Right kidney (tissue), 1 donor: ENCODE data around the gene PIP5KL1.

ENCODE experiments used
- DNase-seq: peaks from one replicate; pipeline ENCODE4 v3.0.0-alpha.2; 2016

The PIP5KL1 gene

DNA sequence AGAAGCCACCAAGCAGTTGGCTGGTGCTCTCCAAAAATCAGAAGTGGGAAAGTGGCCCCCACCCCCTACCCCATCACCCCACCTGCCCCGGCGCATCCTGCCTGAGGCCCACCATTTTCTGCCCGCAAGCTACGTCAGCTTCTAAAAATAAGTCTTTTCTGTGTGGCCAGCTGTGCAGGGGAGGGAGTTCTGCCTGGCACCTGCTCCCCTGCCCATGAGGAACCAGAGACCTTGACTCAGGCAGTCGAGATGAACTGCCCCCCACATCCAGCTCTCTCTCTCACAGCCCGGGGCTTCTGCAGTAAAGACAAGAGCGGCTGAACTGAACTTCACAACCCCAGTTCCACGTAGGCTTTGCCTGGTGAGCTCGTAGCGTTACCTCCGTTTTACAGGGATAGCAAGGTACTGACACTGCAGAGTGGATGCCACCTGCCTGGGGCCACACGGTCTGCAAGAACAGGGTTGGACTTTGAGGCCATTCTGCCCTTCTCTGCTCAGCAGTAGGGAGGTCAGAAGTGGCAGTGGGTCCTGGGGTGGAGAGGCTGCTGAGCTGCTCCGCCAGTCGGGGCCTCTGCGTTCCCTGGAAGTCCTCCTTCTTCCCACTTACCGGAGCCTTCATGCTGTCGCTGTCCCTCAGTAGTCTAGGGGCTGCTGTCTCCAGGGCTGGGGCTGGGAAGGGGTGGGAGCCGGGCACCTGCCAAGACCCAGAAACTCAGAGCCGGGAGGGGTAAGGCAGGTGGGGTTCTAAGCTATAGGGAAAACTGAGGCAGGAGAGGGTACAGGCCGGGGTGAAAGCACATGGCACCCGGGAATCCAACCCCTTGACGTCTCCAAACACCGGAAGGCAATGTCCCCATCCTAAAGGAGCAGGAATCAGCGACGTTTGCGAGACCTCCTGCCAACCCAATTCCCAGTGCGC, 14.5 kb downstream of the PIP5KL1 start:
- no peak for DNase-seq

DNA sequence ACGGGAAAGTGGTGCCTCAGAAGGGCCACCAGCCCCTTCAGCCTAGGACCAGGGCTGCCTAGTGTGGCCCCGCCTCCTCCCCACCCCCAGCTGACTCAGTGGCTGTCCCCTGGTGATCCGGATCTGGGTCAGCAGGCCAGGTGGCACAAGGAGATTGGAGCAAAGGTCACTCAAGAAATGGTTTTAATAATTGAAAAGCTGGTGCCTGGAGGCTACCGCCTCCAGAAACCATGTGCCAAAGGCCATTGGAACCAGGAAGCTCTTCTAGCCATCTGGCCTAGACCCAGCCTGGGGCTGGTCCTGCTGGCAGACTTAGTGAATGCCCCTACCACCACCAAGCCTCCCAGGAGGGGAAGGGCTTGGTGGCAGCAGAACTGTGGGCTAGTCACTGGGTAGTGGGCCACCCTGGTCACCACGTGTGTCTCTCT, 15.2 kb downstream of the PIP5KL1 start:
- no peak for DNase-seq

DNA sequence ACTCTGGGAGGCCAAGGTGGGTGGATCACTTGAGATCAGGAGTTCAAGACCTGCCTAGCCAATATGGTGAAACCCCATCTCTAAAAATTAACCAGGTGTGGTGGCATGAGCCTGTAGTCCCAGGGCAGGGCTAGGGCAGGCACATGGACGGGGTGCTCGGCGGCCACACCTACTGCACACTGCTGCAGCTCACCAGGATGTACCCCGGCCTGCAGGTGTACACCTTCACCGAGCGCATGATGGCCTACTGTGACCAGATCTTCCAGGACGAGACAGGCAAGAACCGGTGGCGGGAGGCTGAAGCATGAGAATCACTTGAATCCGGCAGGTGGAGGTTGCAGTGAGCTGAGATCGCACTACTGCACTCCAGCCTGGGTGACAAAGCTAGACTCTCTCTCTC, 16.9 kb downstream of the PIP5KL1 start:
- no peak for DNase-seq

DNA sequence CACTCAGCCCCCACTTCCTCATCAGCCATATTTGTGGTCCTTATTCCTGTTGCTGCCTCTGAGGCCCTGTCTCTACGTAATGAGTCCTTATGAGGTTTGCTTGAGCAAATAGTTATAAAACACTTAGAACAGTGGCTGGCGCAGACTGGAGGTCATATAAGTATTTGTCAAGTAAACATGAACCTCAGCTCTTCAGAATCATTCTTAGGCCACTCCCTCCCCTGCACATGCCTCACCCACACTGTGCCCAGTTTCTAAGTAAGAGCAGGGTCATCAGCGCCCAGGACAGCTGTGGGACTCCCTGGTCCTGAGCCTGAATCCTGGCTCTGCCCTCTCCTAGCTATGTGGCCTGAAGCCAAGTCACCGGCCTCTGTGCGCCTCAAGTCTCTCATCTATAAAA, 17.7 kb downstream of the PIP5KL1 start:
- DNase-seq, result no peak

DNA sequence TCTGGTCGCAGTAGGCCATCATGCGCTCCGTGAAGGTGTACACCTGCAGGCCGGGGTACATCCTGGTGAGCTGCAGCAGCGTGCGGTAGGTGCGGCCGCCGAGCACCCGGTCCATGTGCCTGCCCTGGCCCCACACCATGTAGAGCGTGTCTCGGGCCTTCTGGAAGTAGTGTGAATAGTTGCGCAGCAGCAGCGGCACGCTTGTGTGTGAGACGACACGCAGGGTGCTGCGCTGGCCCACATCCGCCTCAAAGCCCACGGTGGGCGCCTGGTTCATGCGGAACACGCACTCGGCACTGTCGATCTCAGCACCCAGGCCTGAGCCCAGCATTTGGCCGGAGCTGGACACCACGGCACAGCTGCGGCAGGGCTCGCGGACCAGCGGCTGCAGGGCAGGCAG, 18.3 kb downstream of the PIP5KL1 start:
- no peak for DNase-seq

DNA sequence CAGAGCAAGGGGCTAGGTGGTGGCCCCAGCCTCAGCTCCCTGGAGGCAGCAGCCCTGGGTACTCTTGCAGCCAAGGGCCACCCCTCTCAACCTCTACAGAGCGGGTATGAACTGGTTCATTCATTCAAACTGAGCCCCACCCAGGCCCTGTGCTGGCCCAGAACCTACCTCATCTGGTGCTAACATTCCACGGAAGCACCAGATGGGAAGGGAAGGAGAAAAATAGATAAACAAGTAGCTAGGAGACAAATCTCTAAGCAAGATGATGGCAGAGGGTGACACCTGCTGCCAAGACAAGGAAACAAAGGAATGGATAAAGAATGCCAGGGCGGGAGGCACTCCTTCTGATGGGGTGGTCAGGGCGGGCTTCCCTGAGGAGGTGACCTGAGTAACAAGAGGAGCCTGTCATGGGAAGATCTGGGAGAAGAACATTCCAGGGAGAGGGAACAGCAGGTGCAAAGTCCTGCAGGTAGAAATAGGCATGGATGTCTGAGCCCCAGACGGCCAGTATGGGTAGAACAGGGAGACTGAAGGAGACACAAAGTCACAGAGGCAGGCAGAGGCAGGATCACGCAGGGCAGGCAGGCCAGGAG, 19.9 kb downstream of the PIP5KL1 start:
- DNase-seq, result no peak

DNA sequence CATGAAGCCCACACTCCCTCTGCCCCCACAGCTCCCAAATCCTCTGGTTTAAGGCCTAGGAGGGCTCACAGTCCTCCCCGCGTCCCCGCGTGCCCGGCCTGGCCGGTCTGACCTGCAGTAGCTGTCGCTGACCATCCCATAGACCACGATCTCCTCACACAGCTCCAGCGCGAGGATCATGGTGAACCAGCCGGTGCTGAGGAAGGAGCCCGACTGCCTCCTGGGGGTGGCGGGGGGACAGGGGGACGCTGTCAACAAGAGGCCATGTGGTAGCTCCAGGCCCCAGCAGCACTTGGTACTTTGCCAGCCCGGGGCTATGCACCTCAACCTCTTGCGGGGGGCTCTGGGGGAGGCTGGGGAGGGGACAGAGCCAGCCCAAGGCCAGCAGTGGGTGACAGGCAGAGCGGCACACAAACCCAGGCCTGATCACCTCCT, 20.7 kb downstream of the PIP5KL1 start:
- no peak for DNase-seq

DNA sequence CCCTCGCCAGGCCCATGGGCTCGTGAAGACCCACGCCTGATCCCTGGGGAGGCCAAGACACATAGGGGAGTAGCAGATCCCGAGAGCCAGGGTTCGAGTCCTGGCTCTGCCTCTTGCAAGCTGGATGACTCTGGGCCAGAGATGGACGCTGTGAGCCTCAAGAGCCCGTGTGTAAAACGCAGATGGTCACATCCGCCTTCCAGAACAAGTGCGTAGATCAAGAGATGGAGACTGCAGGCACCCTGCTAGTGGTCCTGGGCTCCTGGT, 22.0 kb downstream of the PIP5KL1 start:
- DNase-seq, result no peak

DNA sequence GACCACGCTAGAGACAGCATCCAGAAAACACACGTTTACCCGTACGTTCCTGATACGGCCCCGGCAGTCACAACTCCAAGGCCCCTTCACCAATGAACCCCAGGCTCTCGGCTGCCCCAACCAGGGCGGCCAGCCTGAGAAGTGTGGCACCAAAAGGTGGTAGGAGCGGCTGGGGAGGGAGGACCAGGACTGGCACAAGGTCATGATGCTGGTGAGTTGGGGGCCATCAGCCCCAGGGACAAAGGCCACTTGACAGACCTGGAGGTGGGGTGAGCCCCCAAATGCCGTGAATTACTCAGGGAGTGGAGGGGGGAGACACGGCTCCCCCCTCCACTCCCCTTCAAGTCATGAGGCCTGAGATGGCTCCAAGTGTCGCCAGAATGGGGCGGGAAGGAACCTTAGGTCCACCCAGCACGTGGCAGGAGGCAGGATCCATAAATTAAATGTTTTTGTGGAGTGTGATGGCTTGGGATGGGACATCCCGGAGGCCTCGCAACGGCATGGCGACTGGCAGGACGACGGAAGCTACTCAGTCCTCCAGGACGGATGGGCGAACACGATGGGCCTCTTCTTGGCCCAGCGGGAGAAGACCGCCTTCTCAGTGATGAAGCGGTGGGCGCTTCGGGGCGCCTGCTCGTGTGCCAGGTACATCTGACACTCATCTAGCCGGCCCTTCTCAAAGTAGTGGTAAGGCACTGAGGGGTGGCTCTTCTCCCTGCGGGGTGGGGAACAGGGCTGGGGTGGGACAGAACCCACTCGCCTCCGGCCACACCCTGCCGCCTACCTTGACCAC, 22.5 kb downstream of the PIP5KL1 start:
- no peak for DNase-seq

DNA sequence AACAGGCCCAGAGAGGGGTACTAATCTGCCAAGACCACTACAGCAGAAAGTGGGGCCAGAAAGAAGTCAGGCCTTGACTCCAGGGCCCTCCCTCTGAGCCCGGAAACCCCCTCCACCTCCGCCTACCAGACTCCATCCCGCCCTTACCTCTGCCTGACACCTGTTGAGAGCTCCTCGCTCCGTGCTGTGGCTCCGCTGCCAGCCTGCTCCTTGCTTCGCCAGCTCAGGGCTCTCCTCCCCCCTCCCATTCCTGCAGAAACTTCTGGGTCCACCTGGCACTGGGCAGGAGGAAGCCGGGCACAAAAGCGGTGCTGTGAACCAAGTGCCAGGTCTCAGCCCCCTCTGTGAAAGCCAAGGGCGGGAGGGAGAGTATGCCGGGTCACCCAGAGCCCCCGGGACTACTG, 24.8 kb downstream of the PIP5KL1 start:
- DNase-seq, result no peak

DNA sequence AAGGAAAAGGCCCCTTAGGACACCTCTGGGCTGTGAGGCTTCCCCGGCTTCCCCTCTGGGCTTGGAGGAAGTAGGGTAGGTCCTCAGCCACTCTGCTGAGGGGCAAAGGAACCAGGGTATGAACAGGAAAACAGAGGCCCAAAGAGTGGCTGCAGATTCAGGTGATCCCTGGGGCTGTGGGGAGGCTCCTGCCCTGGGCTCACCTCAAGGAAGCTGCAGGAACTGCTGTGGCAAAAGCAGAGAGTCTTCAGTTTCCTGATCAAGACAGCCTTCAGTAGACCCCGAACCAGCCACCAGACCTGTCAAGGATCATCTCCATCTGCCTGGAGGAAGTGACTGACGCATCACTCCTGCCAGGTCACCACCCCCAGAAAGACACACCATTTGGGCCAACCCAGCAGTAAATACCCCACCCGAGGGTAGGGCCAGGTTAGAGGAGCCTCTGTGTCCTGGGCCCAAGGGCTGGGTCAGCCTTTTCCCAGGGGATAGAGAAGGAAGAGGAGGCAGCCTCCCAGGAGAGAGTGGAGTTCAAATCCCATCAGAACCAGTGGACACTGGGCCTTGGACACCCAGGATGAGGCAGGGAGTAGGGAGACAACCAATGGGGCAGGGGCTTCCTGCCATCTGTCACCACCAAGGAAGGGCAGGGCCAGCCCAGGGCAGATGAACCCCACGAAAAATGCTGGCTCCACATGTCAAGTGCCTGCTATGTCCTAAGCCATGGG, 25.4 kb downstream of the PIP5KL1 start:
- DNase-seq, result no peak

DNA sequence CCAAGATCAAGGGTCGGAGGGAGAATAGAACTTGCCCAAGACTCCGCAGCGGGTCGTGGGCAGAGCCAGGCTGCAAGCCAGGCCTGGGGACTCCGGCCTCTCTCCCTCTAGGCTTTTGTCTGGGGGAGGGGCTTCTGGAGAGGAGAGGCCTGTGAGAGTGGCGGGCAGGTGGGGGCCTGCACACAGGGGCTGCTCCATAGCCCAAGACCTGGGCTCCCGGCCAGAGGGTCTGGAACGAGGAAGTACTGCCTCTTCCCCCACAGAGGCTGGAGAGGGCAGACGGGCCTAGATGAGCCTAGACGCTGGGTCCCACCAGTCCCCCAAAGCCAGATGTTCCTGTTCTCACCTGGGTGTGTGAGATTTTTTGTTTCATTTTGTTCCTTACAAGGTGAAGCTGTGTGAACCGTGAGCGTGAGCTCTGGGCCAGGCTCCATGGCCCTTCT, 26.0 kb downstream of the PIP5KL1 start:
- DNase-seq, result peak; percentile 68

DNA sequence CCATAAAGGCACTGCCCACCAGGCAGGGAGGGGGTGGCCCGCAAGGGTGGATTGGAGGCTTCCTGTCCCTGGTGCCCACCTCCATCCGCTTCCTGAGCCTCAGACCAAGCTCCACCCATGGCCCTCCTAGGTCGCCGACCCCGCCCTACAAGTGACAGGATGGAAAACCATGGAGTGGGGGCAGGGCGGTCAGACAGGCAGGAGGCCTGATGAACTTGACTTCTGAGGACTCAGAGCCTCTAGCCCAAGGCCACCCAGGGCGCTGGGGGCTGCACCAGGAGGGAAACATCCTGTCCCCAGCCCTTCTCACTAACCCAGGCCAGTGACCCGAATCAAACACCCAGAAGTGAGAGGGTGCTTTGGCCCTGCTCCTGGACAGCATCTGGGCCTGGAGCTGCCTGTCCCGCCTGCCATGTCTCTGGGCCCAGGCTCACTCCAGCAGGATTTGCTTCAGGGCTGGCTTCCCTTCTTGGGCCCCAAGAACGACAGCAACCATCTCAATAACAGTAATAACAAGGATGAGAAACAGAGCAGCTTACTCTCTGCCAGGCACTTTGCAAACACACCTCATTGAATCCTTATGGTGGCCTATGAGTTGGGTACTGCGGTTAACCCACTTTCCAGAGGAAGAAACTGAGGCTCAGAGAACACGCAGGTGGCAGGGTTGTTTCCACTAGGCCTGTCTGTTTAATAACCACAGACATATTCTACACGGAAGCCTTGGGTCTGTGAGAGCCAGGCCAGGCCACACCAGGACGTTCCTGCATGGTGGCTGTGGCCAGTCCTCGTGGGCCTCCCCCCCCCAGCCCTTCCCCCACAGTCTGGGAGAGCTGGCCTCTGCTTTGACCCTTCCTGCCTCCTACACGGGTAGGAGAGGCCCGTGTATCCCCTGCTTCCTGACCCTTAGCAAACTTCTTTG, 26.8 kb downstream of the PIP5KL1 start:
- peak; percentile 52 for DNase-seq

DNA sequence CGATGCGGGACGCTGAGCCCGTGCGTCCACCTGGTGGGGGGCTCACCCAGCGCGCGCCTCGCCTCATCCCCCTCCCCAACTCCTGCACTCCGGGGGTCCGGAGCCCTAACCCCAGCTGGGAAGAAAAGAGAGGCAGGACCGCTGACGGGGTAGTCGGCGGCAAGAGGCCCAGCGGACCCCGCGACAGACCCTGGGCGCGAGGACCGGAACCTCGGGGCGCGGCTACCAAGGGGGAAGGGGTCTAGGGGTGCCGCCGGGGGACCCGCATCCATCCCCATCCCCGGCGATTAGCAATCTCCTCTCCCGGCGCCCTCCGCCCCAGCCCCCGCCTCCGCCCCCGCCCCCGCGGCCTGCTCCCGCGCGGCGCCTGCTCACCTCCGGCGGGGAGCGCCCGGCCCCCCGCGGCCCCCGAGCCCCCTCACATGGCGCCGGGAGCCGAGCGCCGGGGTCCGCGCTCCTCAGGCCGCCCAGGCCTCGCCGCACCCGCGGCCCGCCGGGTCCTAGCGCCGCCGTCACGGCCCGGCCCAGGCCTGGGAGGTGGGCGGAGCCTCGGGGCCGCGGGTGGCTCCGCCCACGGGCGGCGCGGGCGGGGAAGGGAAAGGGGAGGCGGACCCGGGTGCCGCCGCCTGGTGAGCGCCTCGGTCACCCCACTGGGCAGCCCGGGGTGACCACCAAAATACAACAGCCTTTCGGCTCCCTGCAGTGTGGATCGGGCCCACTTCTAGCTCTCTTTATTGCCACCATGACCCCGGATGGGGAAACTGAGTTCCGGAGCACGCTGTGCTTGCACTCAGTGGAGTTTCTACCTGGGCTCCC, 31.2 kb downstream of the PIP5KL1 start, which contains the start of gene ST6GALNAC6:
ST6GALNAC6 (minus strand) TSS at position 476 of the 816 bp plus-strand sequence. CDS start 1,622 bp downstream, outside the sequence.
- peak; percentile 71 for DNase-seq

DNA sequence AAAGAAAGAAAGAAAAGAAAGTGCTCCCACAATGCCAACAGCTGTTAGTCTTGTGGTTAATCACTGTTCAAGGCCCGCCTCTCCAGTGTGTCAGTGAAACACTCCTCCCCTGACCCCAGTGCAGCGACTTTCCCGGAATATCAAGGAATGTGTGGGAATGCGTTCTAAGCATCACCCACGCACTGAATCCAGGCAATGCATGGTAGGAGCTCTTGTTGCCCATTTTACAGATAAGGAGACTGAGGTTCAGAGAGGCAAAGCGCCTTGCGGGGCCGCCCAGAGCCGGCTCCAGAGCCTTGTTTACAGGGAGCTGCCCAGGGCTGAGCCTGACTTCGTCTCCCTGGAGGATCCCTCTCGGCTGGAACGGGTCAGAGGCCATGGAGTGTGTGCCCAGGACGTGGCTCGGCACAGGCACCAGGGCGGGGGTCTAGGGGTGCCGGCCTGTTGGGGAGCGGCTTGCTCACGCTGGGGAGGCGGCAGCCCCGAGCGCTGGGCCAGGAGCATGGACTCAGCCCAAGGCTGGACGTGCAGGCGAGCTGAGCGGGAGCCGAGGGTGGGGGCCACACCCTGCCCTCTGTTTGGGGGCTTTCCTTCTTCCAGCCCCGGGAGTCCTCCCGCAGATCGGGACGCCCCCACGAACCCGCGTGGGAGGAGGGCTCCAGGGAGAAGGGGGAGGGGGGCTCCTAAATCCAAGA, 32.0 kb downstream of the PIP5KL1 start:
- DNase-seq, result peak; percentile 84

DNA sequence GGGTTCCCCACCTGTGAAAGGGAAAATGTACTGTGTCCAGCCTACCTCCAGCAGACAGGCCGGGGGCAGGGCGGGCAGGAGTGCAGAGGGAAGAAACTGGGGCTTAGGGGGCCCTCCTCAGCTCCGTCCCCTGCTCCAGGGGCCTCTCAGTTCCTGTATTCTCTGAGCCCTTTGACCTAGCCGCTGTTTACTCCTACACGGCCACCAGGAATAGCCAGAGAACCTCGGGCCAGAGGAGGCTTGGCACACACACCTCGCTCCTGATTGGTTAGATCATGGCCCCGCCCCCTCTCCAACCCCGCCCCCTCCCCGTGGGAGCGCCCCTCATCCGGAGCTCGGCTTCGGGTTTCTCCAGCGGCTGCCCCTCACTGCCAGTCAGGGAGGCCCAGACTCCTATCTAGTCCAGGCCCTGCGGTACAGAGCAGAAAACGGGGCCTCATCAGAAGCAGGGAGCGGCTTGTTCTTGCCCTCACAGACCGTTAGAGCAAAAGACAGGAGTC, 33.3 kb downstream of the PIP5KL1 start:
- peak; percentile 74 for DNase-seq

DNA sequence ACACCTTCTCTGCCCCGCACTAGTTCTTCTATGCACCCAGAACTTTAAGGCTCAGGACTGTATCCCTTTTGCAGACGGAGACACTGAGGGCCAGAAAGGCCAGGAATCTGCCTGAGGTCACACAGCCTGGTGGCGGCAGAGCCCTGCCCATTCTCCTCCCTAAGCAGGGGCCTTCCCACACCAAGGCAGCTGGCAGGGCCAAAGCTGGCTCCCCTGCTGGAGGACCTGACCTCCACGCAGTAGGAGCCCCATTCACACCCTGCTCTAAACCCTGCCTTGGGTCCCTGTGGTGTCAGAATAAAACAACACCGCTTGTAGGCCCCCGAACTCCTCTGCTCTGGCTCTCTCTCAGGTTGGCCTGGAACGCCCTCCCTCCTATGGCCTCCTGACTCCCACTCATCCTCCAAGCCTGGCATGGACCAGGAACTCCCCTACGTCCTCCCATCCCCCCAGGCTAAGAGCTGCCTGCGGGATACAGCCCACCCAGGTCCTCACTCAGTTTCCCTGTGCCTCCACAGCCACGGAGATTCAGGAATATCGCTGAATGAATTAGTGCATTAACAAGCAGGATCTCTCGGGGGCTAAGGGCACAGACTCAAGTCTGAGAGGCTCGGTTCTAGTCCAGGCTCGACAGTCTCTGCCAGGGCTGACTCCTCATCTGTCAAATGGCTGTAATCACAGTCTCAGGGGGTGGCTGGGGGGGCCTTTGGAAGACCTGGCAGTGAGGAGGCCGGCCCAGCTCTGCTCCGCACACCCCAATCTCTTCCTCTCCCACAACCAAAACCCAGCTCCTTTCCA, 34.0 kb downstream of the PIP5KL1 start:
- DNase-seq, result no peak

DNA sequence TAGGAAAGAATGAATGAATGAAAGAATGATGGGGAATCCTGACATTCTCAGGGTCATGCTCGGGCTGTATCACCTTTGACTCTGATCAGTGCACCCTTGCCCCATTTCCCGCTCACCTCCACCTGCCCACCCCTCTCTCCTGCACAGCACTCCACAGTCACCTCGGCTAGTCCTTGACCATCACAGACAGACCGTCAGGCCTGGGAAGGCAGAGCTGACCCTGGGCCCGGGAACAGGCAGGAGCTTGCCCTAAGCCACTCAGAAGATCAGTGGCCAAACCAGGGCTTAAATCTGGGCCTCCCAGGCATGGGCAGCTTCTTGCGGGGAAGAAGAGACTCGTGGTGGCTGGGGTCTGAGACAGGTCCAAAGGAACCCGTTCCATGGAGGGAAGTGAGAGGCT, 34.8 kb downstream of the PIP5KL1 start:
- no peak for DNase-seq

DNA sequence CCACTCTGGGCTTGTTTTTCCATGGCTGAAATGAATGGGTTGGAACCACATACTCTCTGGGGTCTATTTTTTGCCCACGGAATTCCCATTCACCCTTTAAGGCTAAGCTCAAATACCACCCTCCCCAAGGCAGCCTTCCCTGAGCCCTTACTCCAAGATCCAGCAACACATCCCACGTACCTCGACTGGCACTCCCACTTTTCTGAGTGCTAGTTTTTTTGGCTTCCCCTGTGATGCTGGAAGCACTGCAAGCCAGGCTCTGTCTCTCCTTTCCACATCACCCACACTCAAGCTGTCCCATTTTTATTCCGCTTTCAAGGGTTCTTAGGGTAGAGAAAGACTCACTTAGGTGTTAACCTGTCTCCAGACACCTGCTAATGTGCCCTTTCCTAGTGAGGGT, 37.2 kb downstream of the PIP5KL1 start:
- no peak for DNase-seq
